Measurements from ENCODE around the gene ADM2.
"Not testable (repeated sequence)": the region's sequence is repeated elsewhere in the genome, so short reads cannot be mapped to it uniquely, and the experiment has no call there.

Gene ADM2, protein sequence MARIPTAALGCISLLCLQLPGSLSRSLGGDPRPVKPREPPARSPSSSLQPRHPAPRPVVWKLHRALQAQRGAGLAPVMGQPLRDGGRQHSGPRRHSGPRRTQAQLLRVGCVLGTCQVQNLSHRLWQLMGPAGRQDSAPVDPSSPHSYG

DNA sequence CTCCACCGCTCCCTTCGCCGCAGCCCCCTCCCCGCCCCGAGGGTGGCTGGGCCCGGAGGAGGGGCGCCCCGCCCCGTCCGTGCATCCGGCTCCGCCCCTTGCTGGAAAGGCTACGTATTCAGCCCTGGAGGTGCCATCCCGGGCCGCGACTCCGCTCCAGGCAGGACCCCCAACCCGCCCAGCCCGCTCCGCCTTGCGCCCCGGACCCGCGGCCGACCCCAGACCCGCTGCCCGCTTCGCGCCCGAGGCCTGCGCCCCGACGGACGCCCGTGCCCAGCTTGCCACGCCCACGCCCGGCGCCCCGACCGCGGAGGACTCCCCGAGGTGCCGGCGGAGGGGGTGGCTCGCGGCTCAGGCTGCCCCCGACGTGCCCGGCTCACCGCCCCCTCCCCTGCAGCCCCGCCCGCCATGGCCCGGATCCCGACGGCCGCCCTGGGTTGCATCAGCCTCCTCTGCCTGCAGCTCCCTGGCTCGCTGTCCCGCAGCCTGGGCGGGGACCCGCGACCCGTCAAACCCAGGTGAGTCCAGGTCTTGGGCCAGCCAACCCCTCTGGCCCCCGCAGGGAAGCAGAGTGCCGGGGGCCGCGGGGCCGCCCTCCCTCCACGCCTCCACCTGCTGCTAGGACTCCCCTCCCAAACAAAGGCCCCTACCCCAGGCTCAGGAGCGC is at the start of gene ADM2:
Gene ADM2 (plus strand): TSS at position 104 of the 667 bp plus-strand sequence. CDS start 305 bp downstream, at position 409.
- in situ Hi-C loops (cut with MboI; ENCODE audit: low sequenced_read_pairs): no loop called here
- Histone ChIP-seq H3K27me3 (ENCODE audit: low read depth) (no peaks in the 10 kb centered on the region), H3K4me3 (peak within 1 kb of the TSS; percentile 60), H3K36me3 (replicated peaks) (no peaks in the 10 kb centered on the region; the same call in 1 of the 2 replicates), H3K4me1 (no peaks in the 10 kb centered on the region), H3K9me3 (no peaks in the 10 kb centered on the region)
- peak; percentile 19 to 79 for DNase-seq (ENCODE audit: low spot score in 2 of 2)

DNA sequence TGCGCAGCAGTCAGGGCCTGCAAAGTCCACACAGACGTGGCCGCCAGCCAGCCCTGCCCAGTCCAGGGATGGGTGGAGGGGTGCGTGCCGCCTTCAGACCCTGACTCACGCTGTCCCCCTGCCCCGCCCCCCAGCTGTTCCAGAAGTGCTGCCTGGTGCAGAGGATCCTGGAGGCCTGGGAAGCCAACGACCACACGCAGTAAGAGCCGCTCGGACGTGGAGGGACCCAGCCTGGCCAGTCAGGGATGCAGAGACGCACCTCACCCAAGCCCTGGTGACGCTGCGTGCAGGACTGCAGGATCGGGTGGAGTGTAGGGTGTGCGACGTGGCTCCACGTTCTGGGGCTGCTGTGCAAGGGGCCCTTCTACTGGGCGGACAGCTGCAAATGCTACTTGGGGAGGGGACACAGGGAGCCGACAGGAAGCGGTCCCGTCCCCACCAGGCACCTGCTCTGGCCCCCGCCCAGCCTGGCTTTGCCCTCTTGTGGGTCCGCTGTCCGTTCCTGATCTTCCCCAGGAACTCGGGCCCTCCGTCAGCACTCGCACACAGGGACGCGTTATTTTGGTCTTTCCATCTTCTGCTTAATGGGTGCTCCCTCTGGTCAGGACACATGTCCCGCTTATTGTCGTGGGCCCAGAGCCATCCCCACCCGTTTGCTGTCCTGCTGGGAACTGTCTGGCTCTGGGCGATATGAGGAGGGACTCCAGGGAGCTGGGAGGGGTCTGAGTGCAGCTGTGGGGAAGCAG is 49.0 kb upstream of the ADM2 start:
- no peaks in the 10 kb centered on the region for H3K4me1 ChIP-seq
- DNase-seq (ENCODE audit: low spot score in 2 of 2): no peak
- peaks cover 57% of the 10 kb centered on the region for H3K36me3 ChIP-seq (replicated peaks)
- no peaks in the 10 kb centered on the region for H3K27me3 ChIP-seq (ENCODE audit: low read depth)
- H3K4me3 ChIP-seq: no peak overlapping the region
- in situ Hi-C loops (cut with MboI; ENCODE audit: low sequenced_read_pairs): no loop called here
- H3K9me3 ChIP-seq: no peaks in the 10 kb centered on the region

GRCh38 chr22:50432877-50433510 is 48.3 kb upstream of the ADM2 start:
- H3K36me3 ChIP-seq (replicated peaks): peaks cover 56% of the 10 kb centered on the region
- H3K4me3 ChIP-seq; DNase-seq (ENCODE audit: low spot score in 2 of 2); H3K9me3 ChIP-seq; H3K4me1 ChIP-seq; H3K27me3 ChIP-seq (ENCODE audit: low read depth); in situ Hi-C loops (cut with MboI; ENCODE audit: low sequenced_read_pairs): not testable (repeated sequence)

DNA sequence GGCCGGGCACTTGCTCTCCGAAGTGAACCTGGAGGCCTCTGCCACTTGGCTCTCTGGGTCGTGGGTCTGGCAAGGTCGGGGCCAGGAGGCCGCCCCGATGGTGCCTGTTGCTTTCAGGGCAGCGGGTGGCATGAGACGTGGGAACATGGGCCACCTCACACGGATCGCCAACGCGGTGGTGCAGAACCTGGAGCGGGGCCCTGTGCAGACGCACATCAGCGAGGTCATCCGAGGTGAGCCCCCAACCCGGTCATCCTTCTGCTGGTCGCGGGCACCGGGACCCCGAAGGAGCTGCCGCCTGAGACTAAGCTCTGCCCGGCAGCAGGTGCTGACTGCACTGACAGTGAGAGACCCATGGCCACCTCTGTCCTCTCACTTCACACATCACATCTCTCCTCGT is 46.5 kb upstream of the ADM2 start:
- H3K4me3 ChIP-seq: no peak overlapping the region
- in situ Hi-C loops (cut with MboI; ENCODE audit: low sequenced_read_pairs): no loop called here
- no peaks in the 10 kb centered on the region for H3K9me3 ChIP-seq
- H3K4me1 ChIP-seq: no peaks in the 10 kb centered on the region
- no peaks in the 10 kb centered on the region for H3K27me3 ChIP-seq (ENCODE audit: low read depth)
- H3K36me3 ChIP-seq (replicated peaks): peaks cover 56% of the 10 kb centered on the region
- no peak for DNase-seq (ENCODE audit: low spot score in 2 of 2)

DNA sequence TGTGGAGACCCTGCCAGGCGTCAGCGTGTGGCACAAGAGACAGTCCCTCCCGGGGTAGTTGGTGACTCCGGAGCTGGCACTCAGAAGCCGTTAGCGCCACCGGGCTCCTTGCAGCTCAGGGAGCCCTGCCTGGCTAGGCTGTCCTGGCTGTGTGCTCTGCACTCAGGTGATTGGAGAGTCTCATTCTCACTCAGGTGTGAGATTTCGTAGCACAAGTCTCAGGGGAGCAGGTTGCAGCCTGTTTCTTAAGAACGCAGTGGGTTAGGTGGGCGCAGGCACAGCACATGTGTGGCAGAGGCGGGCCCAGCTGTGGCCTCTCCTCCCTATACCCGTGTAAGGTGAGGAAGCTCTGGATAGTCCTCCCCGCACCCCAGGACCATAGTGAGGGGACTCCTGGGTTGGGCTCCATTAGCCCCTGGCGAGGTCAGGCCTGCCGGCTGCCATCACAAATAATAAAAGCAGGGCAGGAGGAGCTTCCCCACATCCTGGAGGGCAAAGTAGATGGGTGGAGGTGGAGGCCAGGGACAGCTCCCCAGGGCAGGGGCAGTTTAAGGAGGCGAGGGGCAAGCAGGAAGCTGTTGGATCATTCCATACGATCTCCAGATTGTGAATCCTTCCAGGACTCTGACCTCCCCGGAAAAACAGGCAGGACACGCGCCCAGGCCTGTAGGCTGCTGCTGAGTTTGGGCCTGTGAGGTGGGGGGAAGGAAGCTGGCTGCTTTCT is 45.9 kb upstream of the ADM2 start:
- H3K4me3 ChIP-seq: no peak overlapping the region
- no peaks in the 10 kb centered on the region for H3K9me3 ChIP-seq
- H3K4me1 ChIP-seq: no peaks in the 10 kb centered on the region
- H3K27me3 ChIP-seq (ENCODE audit: low read depth): no peaks in the 10 kb centered on the region
- DNase-seq (ENCODE audit: low spot score in 2 of 2): no peak
- in situ Hi-C loops (cut with MboI; ENCODE audit: low sequenced_read_pairs): no loop called here
- H3K36me3 ChIP-seq (replicated peaks): peaks cover 55% of the 10 kb centered on the region

DNA sequence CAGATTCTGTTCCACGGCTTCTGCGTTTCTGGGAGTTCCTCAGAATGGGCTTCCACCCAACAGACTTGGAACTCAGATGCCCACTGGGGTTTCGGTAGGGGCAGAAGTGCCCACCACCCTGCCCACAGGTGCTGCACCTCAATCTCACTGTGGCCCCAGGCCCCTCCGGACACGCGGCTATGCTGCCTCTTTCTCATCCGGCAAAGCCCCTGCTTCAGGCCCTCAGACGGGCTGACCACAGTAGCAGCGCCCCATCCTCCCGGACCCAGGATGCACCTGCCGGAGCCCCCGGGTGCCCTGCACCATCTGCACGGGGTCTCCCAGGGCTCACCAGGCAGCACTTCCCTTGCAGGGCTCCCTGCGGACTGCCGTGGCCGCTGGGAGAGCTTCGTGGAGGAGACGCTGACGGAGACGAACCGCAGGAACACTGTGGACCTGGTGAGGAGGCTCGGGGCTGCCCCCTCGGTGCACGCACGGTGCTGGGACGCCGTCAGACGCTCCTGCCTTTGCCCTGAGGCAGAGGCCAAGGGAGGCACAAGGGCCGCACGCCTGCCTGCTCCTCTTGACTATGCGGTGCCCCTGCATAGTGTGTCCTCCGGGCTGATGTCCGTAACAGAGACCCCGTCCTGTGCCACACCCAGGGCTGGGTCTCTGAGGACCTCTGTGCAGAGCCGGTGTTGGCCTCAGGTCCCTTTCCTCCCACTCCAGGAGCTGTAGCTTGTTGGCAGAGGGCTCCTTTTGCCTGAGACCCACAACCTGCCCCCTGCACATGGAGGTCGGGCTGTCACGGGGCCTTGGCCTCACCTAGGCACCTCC is 45.1 kb upstream of the ADM2 start:
- peaks cover 59% of the 10 kb centered on the region for H3K36me3 ChIP-seq (replicated peaks)
- DNase-seq (ENCODE audit: low spot score in 2 of 2): no peak
- H3K4me1 ChIP-seq: no peaks in the 10 kb centered on the region
- no peak overlapping the region for H3K4me3 ChIP-seq
- no peaks in the 10 kb centered on the region for H3K9me3 ChIP-seq
- in situ Hi-C loops (cut with MboI; ENCODE audit: low sequenced_read_pairs): no loop called here
- no peaks in the 10 kb centered on the region for H3K27me3 ChIP-seq (ENCODE audit: low read depth)

DNA sequence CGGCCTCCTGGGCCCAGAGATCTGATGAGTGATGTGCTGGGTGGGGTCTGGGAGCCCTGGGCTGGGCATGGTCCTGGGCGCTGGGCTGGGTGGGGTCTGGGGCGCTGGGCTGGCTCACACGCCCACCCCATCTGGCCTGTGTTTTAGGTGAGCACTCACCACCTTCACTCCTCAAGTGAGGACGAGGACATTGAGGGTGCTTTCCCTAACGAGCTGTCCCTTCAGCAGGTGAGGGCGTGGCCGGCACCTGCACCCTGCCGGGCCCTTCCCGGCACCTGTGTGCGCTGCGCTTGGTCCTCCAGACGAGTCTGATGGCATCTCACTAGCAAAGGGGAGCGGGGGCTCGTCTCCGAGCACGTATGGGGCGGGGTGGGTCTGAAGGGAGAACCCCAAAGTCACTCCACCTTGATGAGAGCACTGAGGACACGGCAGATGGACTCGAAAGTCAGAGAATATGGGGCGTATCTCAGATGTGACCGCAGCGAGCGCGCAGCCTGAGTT is 44.5 kb upstream of the ADM2 start:
- in situ Hi-C loops (cut with MboI; ENCODE audit: low sequenced_read_pairs): no loop called here
- H3K4me1 ChIP-seq: no peaks in the 10 kb centered on the region

DNA sequence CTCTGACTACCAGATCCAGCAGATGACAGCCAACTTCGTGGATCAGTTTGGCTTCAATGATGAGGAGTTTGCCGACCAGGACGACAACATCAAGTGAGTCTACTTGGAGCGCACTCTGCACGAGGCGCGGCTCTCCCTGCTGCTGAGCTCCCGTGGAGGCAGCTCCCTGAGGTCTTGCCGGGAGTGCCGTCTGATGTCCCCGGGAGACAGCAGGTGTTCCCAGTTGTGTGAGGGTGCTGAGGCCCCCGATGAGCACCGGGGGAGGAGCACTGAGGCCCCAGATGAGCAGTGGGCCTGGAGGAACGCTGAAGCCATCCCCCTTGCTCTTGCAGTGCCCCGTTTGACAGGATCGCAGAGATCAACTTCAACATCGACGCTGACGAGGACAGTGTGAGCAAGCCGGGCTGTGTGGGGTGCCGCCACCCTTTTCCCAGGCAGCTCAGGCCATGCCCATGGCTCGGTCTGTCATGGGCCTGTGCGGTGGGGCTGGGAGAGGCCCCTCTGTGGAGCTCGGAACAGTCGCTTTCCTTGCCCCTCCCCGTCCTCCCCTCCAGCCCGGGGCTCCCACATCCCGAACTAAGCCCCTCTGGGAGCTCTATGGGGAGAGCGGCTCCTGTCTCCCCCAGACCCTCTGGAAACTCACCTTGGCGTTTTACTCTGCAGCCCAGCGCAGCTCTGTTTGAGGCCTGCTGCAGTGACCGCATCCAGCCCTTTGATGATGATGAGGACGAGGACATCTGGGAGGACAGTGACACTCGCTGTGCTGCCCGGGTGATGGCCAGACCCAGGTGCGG is 43.6 kb upstream of the ADM2 start:
- in situ Hi-C loops (cut with MboI; ENCODE audit: low sequenced_read_pairs): no loop called here
- H3K4me1 ChIP-seq: no peaks in the 10 kb centered on the region
- H3K4me3 ChIP-seq: no peak overlapping the region
- no peaks in the 10 kb centered on the region for H3K27me3 ChIP-seq (ENCODE audit: low read depth)
- H3K9me3 ChIP-seq: no peaks in the 10 kb centered on the region
- DNase-seq (ENCODE audit: low spot score in 2 of 2): no peak
- peaks cover 47% of the 10 kb centered on the region for H3K36me3 ChIP-seq (replicated peaks)

More for the DNA sequence above, 44.5 kb upstream of the ADM2 start:
- H3K4me3 ChIP-seq: no peak overlapping the region
- H3K27me3 ChIP-seq (ENCODE audit: low read depth): no peaks in the 10 kb centered on the region
- H3K36me3 ChIP-seq (replicated peaks): peaks cover 54% of the 10 kb centered on the region
- no peaks in the 10 kb centered on the region for H3K9me3 ChIP-seq
- no peak for DNase-seq (ENCODE audit: low spot score in 2 of 2)

GRCh38 chr22:50438305-50439275 is 42.8 kb upstream of the ADM2 start:
- H3K27me3 ChIP-seq (ENCODE audit: low read depth): no peaks in the 10 kb centered on the region
- no peak for DNase-seq (ENCODE audit: low spot score in 2 of 2)
- peaks cover 49% of the 10 kb centered on the region for H3K36me3 ChIP-seq (replicated peaks)
- no peaks in the 10 kb centered on the region for H3K4me1 ChIP-seq
- H3K9me3 ChIP-seq: no peaks in the 10 kb centered on the region
- no peak overlapping the region for H3K4me3 ChIP-seq
- in situ Hi-C loops (cut with MboI; ENCODE audit: low sequenced_read_pairs): no loop called here

GRCh38 chr22:50439314-50439870 is 42.0 kb upstream of the ADM2 start:
- H3K27me3 ChIP-seq (ENCODE audit: low read depth): no peaks in the 10 kb centered on the region
- in situ Hi-C loops (cut with MboI; ENCODE audit: low sequenced_read_pairs): no loop called here
- DNase-seq (ENCODE audit: low spot score in 2 of 2): no peak
- no peak overlapping the region for H3K4me3 ChIP-seq
- no peaks in the 10 kb centered on the region for H3K4me1 ChIP-seq
- no peaks in the 10 kb centered on the region for H3K9me3 ChIP-seq
- peaks cover 52% of the 10 kb centered on the region for H3K36me3 ChIP-seq (replicated peaks)

DNA sequence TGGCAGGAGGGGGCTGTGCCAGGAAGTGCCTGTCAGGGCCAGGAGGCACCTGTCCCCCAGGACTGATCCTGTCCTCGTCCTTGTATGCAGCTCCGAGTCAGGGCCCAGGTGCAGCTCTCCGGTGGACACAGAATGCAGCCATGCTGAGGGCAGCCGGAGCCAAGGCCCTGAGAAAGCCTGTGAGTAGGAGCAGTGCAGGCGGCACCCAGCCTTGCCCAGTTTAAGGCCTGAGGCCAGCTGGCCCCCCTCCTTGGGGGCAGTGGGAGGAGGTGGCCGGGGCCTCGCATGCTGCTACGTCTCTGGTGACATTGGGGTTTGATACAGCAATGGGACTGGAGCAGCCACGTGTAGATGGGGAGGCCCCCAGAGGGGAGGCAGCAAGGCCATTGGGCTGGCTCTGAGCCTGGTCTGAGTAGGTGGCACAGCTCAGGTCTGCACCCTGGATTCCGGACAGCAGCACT is 41.4 kb upstream of the ADM2 start:
- DNase-seq (ENCODE audit: low spot score in 2 of 2): no peak
- Histone ChIP-seq H3K4me3 (no peak overlapping the region), H3K4me1 (no peaks in the 10 kb centered on the region), H3K27me3 (ENCODE audit: low read depth) (no peaks in the 10 kb centered on the region), H3K9me3 (no peaks in the 10 kb centered on the region), H3K36me3 (replicated peaks) (peaks cover 54% of the 10 kb centered on the region)
- in situ Hi-C loops (cut with MboI; ENCODE audit: low sequenced_read_pairs): no loop called here

All from HAP-1 (cell line).